A549 (cell line): Measurements from ENCODE around the gene ALKAL2.

Experiments used
- BCL3 ChIP-seq: fragments of >200 bp; sonication (Bioruptor Twin); formaldehyde crosslinking; IDR thresholded peaks from 3 replicates; pipeline ENCODE4 v1.6.1; 2016
- CBX8 ChIP-seq: fragments of 200-600 bp; sonication (generic); IDR thresholded peaks from 2 replicates; pipeline ENCODE4 v1.6.1; 2016
- CHD2 ChIP-seq: fragments of 150-350 bp; IDR thresholded peaks from 2 replicates; pipeline ENCODE4 v1.6.1; 2014; ENCODE audit warnings: low read length; ENCODE audit not compliant: partially characterized antibody
- CTCF ChIP-seq: fragments of >200 bp; sonication (Bioruptor Twin); formaldehyde crosslinking; IDR thresholded peaks from 3 replicates; pipeline ENCODE4 v1.5.1; 2016
- MYC ChIP-seq: IDR thresholded peaks from 2 replicates; pipeline ENCODE4 v1.6.1; 2012; ENCODE audit warnings: mild to moderate bottlenecking, inconsistent platforms, low read length, improper control_type of control experiment, borderline replicate concordance
- NFE2L2 ChIP-seq: fragments of 150-350 bp; conservative IDR thresholded peaks from 2 replicates; pipeline ENCODE4 v1.6.1; 2014; ENCODE audit warnings: low read length
- POLR2A ChIP-seq: IDR thresholded peaks from 2 replicates; pipeline ENCODE4 v1.6.1; 2012; ENCODE audit warnings: mild to moderate bottlenecking, low read length
- POLR2AphosphoS2 ChIP-seq: conservative IDR thresholded peaks from 2 replicates; pipeline ENCODE4 v1.6.1; 2012; ENCODE audit warnings: low read length, improper control_type of control experiment, inconsistent platforms
- RAD21 ChIP-seq, 2 experiments: fragments of >200 bp in 1 of 2; sonication (Bioruptor Twin) in 1 of 2; formaldehyde crosslinking in 1 of 2; IDR thresholded peaks in 1 of 2; conservative IDR thresholded peaks in 1 of 2; 2 replicates in 1 of 2; 3 replicates in 1 of 2; pipeline ENCODE4 v1.6.1; 2012 to 2018; ENCODE audit warnings: inconsistent platforms in 1 of 2
- REST ChIP-seq: fragments of 200-600 bp; sonication (generic); IDR thresholded peaks from 2 replicates; pipeline ENCODE4 v1.6.1; 2016; ENCODE audit warnings: antibody characterized with exemption, mild to moderate bottlenecking, moderate library complexity
- RNF2 ChIP-seq: fragments of 200-600 bp; sonication (generic); IDR thresholded peaks from 2 replicates; pipeline ENCODE4 v1.6.1; 2016; ENCODE audit warnings: low read depth, mild to moderate bottlenecking, antibody characterized with exemption, moderate library complexity, borderline replicate concordance
- USF2 ChIP-seq: fragments of 450-650 bp; IDR thresholded peaks from 2 replicates; pipeline ENCODE4 v1.6.1; 2014; ENCODE audit warnings: antibody characterized with exemption

GRCh38 chr2:280650-281110 lies 7.2 kb downstream of the ALKAL2 start:
- no peak for TF ChIP-seq REST
- TF ChIP-seq MYC: no peak
- no peak for TF ChIP-seq CTCF
- TF ChIP-seq POLR2A: no peak
- TF ChIP-seq NFE2L2: no peak
- no peak for TF ChIP-seq BCL3
- no peak for TF ChIP-seq USF2
- no peak for TF ChIP-seq RAD21 (conservative IDR thresholded peaks at IDR 0.05 in 1 of 2, IDR thresholded peaks at IDR 0.05 in 1 of 2)
- no peak for TF ChIP-seq CHD2
- TF ChIP-seq RNF2: no peak
- no peak for TF ChIP-seq CBX8
- TF ChIP-seq POLR2AphosphoS2: no peak
